PC-9 (cell line): Measurements from ENCODE around the gene CYB5B. TPM values are rescaled to one million over a fixed set of nuclear protein-coding genes. Genes with fewer than 3 reads are reported as not detected.

Experiments
- BruUV-seq: library from RNA; stranded (reverse); fragments of 400-500 nt; replicated peaks from 2 replicates; lab custom pipeline; 2021; lab: Mats Ljungman, UMichigan
- CTCF ChIA-PET: fragments of 300-600 bp; sonication (Branson Sonifier 250); formaldehyde crosslinking; loops from one replicate; lab custom pipeline; 2022; ENCODE audit warnings: antibody characterized with exemption; lab: Charles Lee
- POLR2A ChIA-PET: fragments of 300-600 bp; sonication (Branson Sonifier 250); formaldehyde crosslinking; loops from one replicate; lab custom pipeline; 2022; ENCODE audit warnings: antibody characterized with exemption; ENCODE audit not compliant: unreplicated experiment; lab: Charles Lee
- DNase-seq, 2 experiments: peaks; one replicate each; pipeline versions ENCODE4 v3.0.0 to v3.0.0-alpha.2; 2015 to 2022; ENCODE audit warnings: mixed read lengths in 1 of 2
- H2AFZ ChIP-seq: fragments of 200-600 bp; sonication (generic); 2 replicates; pipeline ENCODE4 v1.8.1; 2017; ENCODE audit warnings: antibody characterized with exemption
- H3F3A ChIP-seq: fragments of 200-600 bp; sonication (generic); 2 replicates; pipeline ENCODE4 v1.8.1; 2017; ENCODE audit warnings: antibody characterized with exemption, mild to moderate bottlenecking, low read depth; ENCODE audit not compliant: insufficient read depth
- H3K27ac ChIP-seq: fragments of 200-600 bp; sonication (generic); 2 replicates; pipeline ENCODE4 v1.6.1; 2016; ENCODE audit warnings: mixed run types
- H3K27me3 ChIP-seq: fragments of 200-600 bp; sonication (generic); 2 replicates; pipeline ENCODE4 v1.6.1; 2016; ENCODE audit warnings: low read depth, mixed run types; ENCODE audit not compliant: insufficient read depth
- H3K36me3 ChIP-seq: fragments of 200-600 bp; sonication (generic); 2 replicates; pipeline ENCODE4 v1.6.1; 2016; ENCODE audit warnings: low read depth, mixed run types
- H3K4me1 ChIP-seq: fragments of 200-600 bp; sonication (generic); replicated peaks from 2 replicates; pipeline ENCODE4 v1.6.1; 2016; ENCODE audit warnings: mixed run types; ENCODE audit not compliant: insufficient read depth
- H3K4me2 ChIP-seq: fragments of 200-600 bp; sonication (generic); 2 replicates; pipeline ENCODE4 v1.6.1; 2017; ENCODE audit warnings: mixed run types
- H3K4me3 ChIP-seq: fragments of 200-600 bp; sonication (generic); 2 replicates; pipeline ENCODE4 v1.6.1; 2016; ENCODE audit warnings: mixed run types
- H3K79me2 ChIP-seq: fragments of 200-600 bp; sonication (generic); 2 replicates; pipeline ENCODE4 v1.6.1; 2017; ENCODE audit warnings: low read depth, mixed run types
- H3K9me2 ChIP-seq: fragments of 200-600 bp; sonication (generic); 2 replicates; pipeline ENCODE4 v1.8.1; 2017; ENCODE audit warnings: mild to moderate bottlenecking; ENCODE audit not compliant: insufficient read depth
- H3K9me3 ChIP-seq: fragments of 200-600 bp; sonication (generic); 2 replicates; pipeline ENCODE4 v1.8.1; 2016; ENCODE audit warnings: low read depth; ENCODE audit not compliant: insufficient read depth
- H4K20me1 ChIP-seq: fragments of 200-600 bp; sonication (generic); 2 replicates; pipeline ENCODE4 v1.8.1; 2017; ENCODE audit not compliant: insufficient read depth
- CTCF ChIP-seq: fragments of 200-600 bp; sonication (generic); conservative IDR thresholded peaks from 2 replicates; pipeline ENCODE4 v1.6.1; 2017; ENCODE audit warnings: mixed run types, antibody characterized with exemption, mild to moderate bottlenecking, moderate library complexity
- EZH2 ChIP-seq: fragments of 200-600 bp; sonication (generic); IDR thresholded peaks from 2 replicates; pipeline ENCODE4 v1.8.0; 2017; ENCODE audit warnings: antibody characterized with exemption, low read depth
- intact Hi-C: fragments of 100-400 bp; cut with micrococcal nuclease; formaldehyde crosslinking; loops from one replicate; pipeline ENCODE4 v1.10.0; 2022; ENCODE audit not compliant: unreplicated experiment
- total RNA-seq: library from RNA; stranded (reverse); gene quantifications from 2 replicates; pipeline ENCODE4 v1.2.3, GENCODE V29; 2021

Gene CYB5B
- total RNA-seq, 1 experiment from 2014 or later, result 29.3 TPM

- POLR2A ChIA-PET, result interaction anchor here (0.5 kb wide), 1 partner anchor 29 kb away, joined by 3 read pairs; no protein-coding TSS in a partner anchor
- Histone ChIP-seq H2AFZ (no peak overlapping the region), H3K4me1 (no peaks in the 10 kb centered on the region), H3F3A (peaks cover 52% of the 10 kb centered on the region), H3K27ac (no peak overlapping the region), H3K9me2 (no peaks in the 10 kb centered on the region), H3K79me2 (peaks cover 6% of the 10 kb centered on the region), H3K4me3 (no peak overlapping the region), H3K4me2 (no peak overlapping the region), H3K27me3 (no peaks in the 10 kb centered on the region), H3K9me3 (no peaks in the 10 kb centered on the region), H4K20me1 (no peaks in the 10 kb centered on the region), H3K36me3 (peaks cover 6% of the 10 kb centered on the region; the same call in 1 of the 2 replicates)
- no peak for DNase-seq
- intact Hi-C loops, result no loop called here
- TF ChIP-seq EZH2, result no peak
- TF ChIP-seq CTCF, result no peak
- no TSS peak for BruUV-seq
- CTCF ChIA-PET, result no interaction called here
Measured at GRCh38 chr16:69485361-69485760, 60.9 kb downstream of the CYB5B start.

GRCh38 chr16:69485816-69486215 is 61.4 kb downstream of the CYB5B start:
- peaks cover 6% of the 10 kb centered on the region for H3K79me2 ChIP-seq
- H3F3A ChIP-seq, result peaks cover 51% of the 10 kb centered on the region
- H3K9me2 ChIP-seq, result no peaks in the 10 kb centered on the region
- no TSS peak for BruUV-seq
- ChIA-PET CTCF (no interaction called here), POLR2A (interaction anchor here (0.5 kb wide), 1 partner anchor 29 kb away, joined by 3 read pairs; no protein-coding TSS in a partner anchor)
- H3K4me3 ChIP-seq, result no peak overlapping the region
- H3K4me1 ChIP-seq, result no peaks in the 10 kb centered on the region
- H3K27ac ChIP-seq, result no peak overlapping the region
- H3K36me3 ChIP-seq, result peaks cover 6% of the 10 kb centered on the region; the same call in 1 of the 2 replicates
- DNase-seq, result no peak
- TF ChIP-seq EZH2 (no peak), CTCF (no peak)
- H3K9me3 ChIP-seq, result no peaks in the 10 kb centered on the region
- H3K4me2 ChIP-seq, result no peak overlapping the region
- intact Hi-C loops, result no loop called here
- H2AFZ ChIP-seq, result no peak overlapping the region
- no peaks in the 10 kb centered on the region for H3K27me3 ChIP-seq
- no peaks in the 10 kb centered on the region for H4K20me1 ChIP-seq

- H3K36me3 ChIP-seq, result peaks cover 6% of the 10 kb centered on the region; the same call in 1 of the 2 replicates
- CTCF ChIA-PET, result no interaction called here
- no TSS peak for BruUV-seq
- no peaks in the 10 kb centered on the region for H3K4me1 ChIP-seq
- intact Hi-C loops, result no loop called here
- no peak overlapping the region for H2AFZ ChIP-seq
- no peaks in the 10 kb centered on the region for H3K9me3 ChIP-seq
- H3K79me2 ChIP-seq, result peaks cover 6% of the 10 kb centered on the region
- no peak for DNase-seq
- TF ChIP-seq CTCF (no peak), EZH2 (no peak)
- POLR2A ChIA-PET, result no interaction called here
- H3K4me3 ChIP-seq, result no peak overlapping the region
- H3K27ac ChIP-seq, result no peak overlapping the region
- H3K9me2 ChIP-seq, result no peaks in the 10 kb centered on the region
- peaks cover 51% of the 10 kb centered on the region for H3F3A ChIP-seq
- no peaks in the 10 kb centered on the region for H3K27me3 ChIP-seq
- no peak overlapping the region; the same call in 1 of the 2 replicates for H3K4me2 ChIP-seq
- H4K20me1 ChIP-seq, result no peaks in the 10 kb centered on the region
Measured at GRCh38 chr16:69486272-69486671, 61.9 kb downstream of the CYB5B start.
